ENCODE results near the gene RHCE. TPM values are rescaled to one million over a fixed set of nuclear protein-coding genes. Genes with fewer than 3 reads are reported as not detected.

RHCE gene
- total and polyA plus RNA-seq, 2 experiments from 2014 or later = 0.15 to 0.17 TPM

GRCh38 chr1:25361901-25362300, 58.7 kb downstream of the RHCE start:
- H3K4me3 ChIP-seq = no peak overlapping the region
- no peak overlapping the region for H3K27ac ChIP-seq (ENCODE audit: low read depth)
- peaks cover 2% of the 10 kb centered on the region for H3K27me3 Mint-ChIP-seq (ENCODE audit: insufficient read depth, low read depth, poor library complexity)
- no peak overlapping the region; the same call in 1 of the 2 replicates for H3K27ac Mint-ChIP-seq
- no peaks in the 10 kb centered on the region for H3K79me2 ChIP-seq (replicated peaks; ENCODE audit: insufficient read depth)
- H2AFZ ChIP-seq = no peak overlapping the region
- H3K4me2 ChIP-seq = no peak overlapping the region
- ATAC-seq (no peak), DNase-seq (ENCODE audit: low spot score) (no peak)
- H3F3A ChIP-seq (replicated peaks; ENCODE audit: low read depth) = no peaks in the 10 kb centered on the region
- H3K36me3 Mint-ChIP-seq (ENCODE audit: low read depth) = peaks cover 27% of the 10 kb centered on the region
- H4K20me1 ChIP-seq (replicated peaks; ENCODE audit: insufficient read depth) = no peaks in the 10 kb centered on the region
- TF ChIP-seq ETS1 (IDR thresholded peaks at IDR 0.05) (no peak), EZH2phosphoT487 (IDR thresholded peaks at IDR 0.05; ENCODE audit: unreplicated experiment) (no peak), CREB1 (CRISPR knock-in tag; IDR thresholded peaks at IDR 0.05; ENCODE audit: low read depth) (no peak), ZNF114 (CRISPR knock-in tag; IDR thresholded peaks at IDR 0.05) (no peak), REST (IDR thresholded peaks at IDR 0.05; ENCODE audit: unreplicated experiment) (no peak), NANOG (IDR thresholded peaks at IDR 0.05; ENCODE audit: borderline replicate concordance) (no peak), POLR2AphosphoS5 (IDR thresholded peaks at IDR 0.05; ENCODE audit: low read depth) (no peak), ZNF331 (CRISPR knock-in tag; IDR thresholded peaks at IDR 0.05; ENCODE audit: low read depth) (no peak), STAT1 (IDR thresholded peaks at IDR 0.05; ENCODE audit: unreplicated experiment) (no peak)
- no peaks in the 10 kb centered on the region for H3K4me1 Mint-ChIP-seq
- no peaks in the 10 kb centered on the region; the same call in 1 of the 2 replicates for H3K36me3 ChIP-seq (ENCODE audit: insufficient read depth)
- no peaks in the 10 kb centered on the region for H3K4me1 ChIP-seq (ENCODE audit: insufficient read depth)
- H3K9me2 ChIP-seq (ENCODE audit: insufficient read depth) = no peaks in the 10 kb centered on the region
- no peaks in the 10 kb centered on the region for H3K27me3 ChIP-seq (ENCODE audit: insufficient read depth)
- no peak overlapping the region for H3K4me3 Mint-ChIP-seq
- H3K9me3 Mint-ChIP-seq = no peaks in the 10 kb centered on the region; the same call in 2 of the 3 replicates

GRCh38 chr1:25360596-25361581, 59.7 kb downstream of the RHCE start:
- H3K27me3 Mint-ChIP-seq (ENCODE audit: insufficient read depth, low read depth, poor library complexity) = peaks cover 2% of the 10 kb centered on the region
- no peak for ATAC-seq
- H3K27ac Mint-ChIP-seq = no peak overlapping the region; the same call in 1 of the 2 replicates
- Histone ChIP-seq H3K4me1 (ENCODE audit: insufficient read depth) (no peaks in the 10 kb centered on the region), H4K20me1 (replicated peaks; ENCODE audit: insufficient read depth) (no peaks in the 10 kb centered on the region; the same call in 1 of the 2 replicates), H3K27ac (ENCODE audit: low read depth) (no peak overlapping the region), H3K4me2 (no peak overlapping the region), H3K36me3 (ENCODE audit: insufficient read depth) (peaks cover 5% of the 10 kb centered on the region; the same call in 1 of the 2 replicates), H3K9me2 (ENCODE audit: insufficient read depth) (no peaks in the 10 kb centered on the region), H3K27me3 (ENCODE audit: insufficient read depth) (no peaks in the 10 kb centered on the region), H2AFZ (no peak overlapping the region), H3K4me3 (no peak overlapping the region), H3K79me2 (replicated peaks; ENCODE audit: insufficient read depth) (no peaks in the 10 kb centered on the region), H3F3A (replicated peaks; ENCODE audit: low read depth) (no peaks in the 10 kb centered on the region)
- no peak overlapping the region for H3K4me3 Mint-ChIP-seq
- H3K4me1 Mint-ChIP-seq = no peaks in the 10 kb centered on the region
- no peaks in the 10 kb centered on the region; the same call in 2 of the 3 replicates for H3K9me3 Mint-ChIP-seq
- no peak for DNase-seq (ENCODE audit: low spot score)
- H3K36me3 Mint-ChIP-seq (ENCODE audit: low read depth) = peaks cover 31% of the 10 kb centered on the region
- TF ChIP-seq EZH2phosphoT487 (IDR thresholded peaks at IDR 0.05; ENCODE audit: unreplicated experiment) = no peak
- TF ChIP-seq NANOG (IDR thresholded peaks at IDR 0.05; ENCODE audit: borderline replicate concordance) = no peak
